Activated CD8-positive, alpha-beta memory T cell treated with anti-CD3 and anti-CD28 coated beads, Interleukin-2, amount 50 U/mL, for 48 hours (primary cell): ENCODE results near the gene GPR32.
A peak's percentile ranks its signal among the peaks of the same experiment; 100 is the strongest.
"Not testable (repeated sequence)": the region's sequence is repeated elsewhere in the genome, so short reads cannot be mapped to it uniquely, and the experiment has no call there.

Experiments
- DNase-seq: peaks from one replicate; pipeline ENCODE4 v3.0.0-alpha.2; 2020

The GPR32 gene

GRCh38 chr19:50804420-50805272, 34.4 kb downstream of the GPR32 start:
- peak; percentile 96 for DNase-seq

GRCh38 chr19:50808856-50809255, 38.6 kb downstream of the GPR32 start:
- DNase-seq, result no peak

GRCh38 chr19:50811622-50812238, 41.5 kb downstream of the GPR32 start:
- not testable (repeated sequence) for DNase-seq

GRCh38 chr19:50812474-50812873, 42.2 kb downstream of the GPR32 start:
- no peak for DNase-seq

- no peak for DNase-seq
Observed at GRCh38 chr19:50814883-50815282, 44.6 kb downstream of the GPR32 start.

GRCh38 chr19:50815439-50815838, 45.2 kb downstream of the GPR32 start:
- DNase-seq, result no peak

- peak; percentile 84 for DNase-seq
Observed at GRCh38 chr19:50817941-50818858, 47.9 kb downstream of the GPR32 start.

GRCh38 chr19:50818859-50819472, 48.7 kb downstream of the GPR32 start:
- no peak for DNase-seq

GRCh38 chr19:50819636-50820035, 49.4 kb downstream of the GPR32 start:
- DNase-seq, result no peak

- DNase-seq, result no peak
Observed at GRCh38 chr19:50820086-50820485, 49.8 kb downstream of the GPR32 start.

- no peak for DNase-seq
Observed at GRCh38 chr19:50820549-50821247, 50.4 kb downstream of the GPR32 start.

GRCh38 chr19:50821248-50821612, 51.0 kb downstream of the GPR32 start:
- DNase-seq, result no peak
